Endothelial cell of umbilical vein (primary cell): Measurements from ENCODE around the gene GPX1.

Source experiments
- CTCF ChIP-seq, 2 donors: IDR thresholded peaks; 1 replicate in 1 of 2; 2 replicates in 1 of 2; pipeline ENCODE4 v1.5.1; 2011; ENCODE audit warnings: low read length in 2 of 2, mild to moderate bottlenecking in 2 of 2, moderate library complexity in 2 of 2, control low read depth in 1 of 2, inconsistent platforms in 1 of 2, low read depth in 1 of 2; ENCODE audit not compliant: insufficient read depth in 1 of 2; ENCODE audit errors: extremely low read depth in 1 of 2
- POLR2A ChIP-seq: IDR thresholded peaks from 2 replicates; pipeline ENCODE4 v1.6.1; 2012; ENCODE audit warnings: low read depth, mild to moderate bottlenecking, control low read depth, low read length
- POLR2AphosphoS5 ChIP-seq: IDR thresholded peaks from 2 replicates; pipeline ENCODE4 v1.6.1; 2012; ENCODE audit warnings: low read depth, mild to moderate bottlenecking, control low read depth, low read length, moderate library complexity; ENCODE audit not compliant: insufficient read depth

DNA sequence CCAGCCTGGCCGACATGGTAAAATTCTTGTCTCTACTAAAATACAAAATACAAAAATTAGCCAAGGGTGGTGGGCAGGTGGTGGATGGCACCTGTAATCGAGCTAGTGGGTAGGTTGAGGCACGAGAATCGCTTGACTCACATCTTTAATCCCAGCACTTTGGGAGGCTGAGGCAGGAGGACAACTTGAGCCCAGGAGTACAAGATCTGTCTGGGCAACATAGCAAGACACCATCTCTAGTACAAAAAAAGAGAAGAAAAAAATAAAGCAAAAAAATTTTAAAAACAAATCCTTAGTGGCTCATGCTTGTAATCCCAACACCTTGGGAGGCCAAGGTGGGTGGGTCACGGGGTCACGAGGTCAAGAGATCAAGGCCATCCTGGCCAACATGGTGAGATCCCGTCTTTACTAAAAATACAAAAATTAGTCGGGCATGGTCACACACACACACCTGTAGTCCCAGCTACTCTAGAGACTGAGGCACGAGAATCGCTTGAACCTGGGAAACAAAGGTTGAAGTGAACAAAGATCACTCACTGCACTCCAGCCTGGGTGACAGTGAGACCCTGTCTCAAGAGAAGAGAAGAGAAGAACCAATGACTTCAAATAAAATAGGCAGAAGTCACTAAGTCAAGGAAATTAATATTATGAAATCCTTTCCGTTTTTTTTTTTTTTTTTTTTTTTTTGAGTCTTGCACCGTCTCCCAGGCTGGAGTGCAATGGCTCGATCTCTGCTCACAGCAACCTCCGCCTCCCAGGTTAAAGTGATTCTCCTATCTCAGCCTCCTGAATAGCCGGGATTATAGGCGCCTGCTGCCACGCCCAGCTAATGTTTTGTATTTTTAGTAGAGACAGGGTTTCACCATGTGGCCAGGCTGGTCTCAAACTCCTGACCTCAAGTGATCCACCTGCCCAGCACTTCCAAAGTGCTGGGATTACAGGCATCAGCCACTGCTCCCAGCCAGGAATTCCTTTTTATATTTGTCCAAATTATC lies 48.7 kb upstream of the GPX1 start:
- TF ChIP-seq CTCF (IDR thresholded peaks at IDR 0.05; ENCODE audit: extremely low read depth in 1 of 2, insufficient read depth in 1 of 2, low read depth in 1 of 2, low read length in 2 of 2) (no peak), POLR2AphosphoS5 (no peak), POLR2A (no peak)
